Osteoblast (primary cell): ENCODE results near the gene LSP1. TPM values are rescaled to one million over a fixed set of nuclear protein-coding genes. Genes with fewer than 3 reads are reported as not detected.

Source experiments
- DNase-seq: peaks from one replicate; pipeline ENCODE4 v3.0.0; 2011; ENCODE audit warnings: low spot score, mixed read lengths; ENCODE audit not compliant: insufficient read length; ENCODE audit errors: missing footprints
- H2AFZ ChIP-seq: 2 replicates; pipeline ENCODE4 v1.6.0; 2011; ENCODE audit warnings: mild to moderate bottlenecking, low read length
- H3K27ac ChIP-seq: 2 replicates; pipeline ENCODE4 v1.5.1; 2011; ENCODE audit warnings: mild to moderate bottlenecking, low read depth, low read length, moderate library complexity
- H3K27me3 ChIP-seq: 2 replicates; pipeline ENCODE4 v1.6.0; 2012; ENCODE audit warnings: mild to moderate bottlenecking, control low read depth, inconsistent platforms, low read length, moderate library complexity; ENCODE audit not compliant: insufficient read depth
- H3K36me3 ChIP-seq: 2 replicates; pipeline ENCODE4 v1.5.1; 2011; ENCODE audit warnings: mild to moderate bottlenecking, low read length, control low read depth, moderate library complexity; ENCODE audit not compliant: insufficient read depth
- H3K4me1 ChIP-seq: 2 replicates; pipeline ENCODE4 v1.5.1; 2011; ENCODE audit warnings: mild to moderate bottlenecking, low read length, control low read depth, moderate library complexity; ENCODE audit not compliant: insufficient read depth
- H3K4me2 ChIP-seq: 2 replicates; pipeline ENCODE4 v1.6.0; 2011; ENCODE audit warnings: mild to moderate bottlenecking, low read length; ENCODE audit not compliant: insufficient read depth
- H3K4me3 ChIP-seq: fragments of 200-600 bp; sonication (generic); 3 replicates; pipeline ENCODE4 v1.5.1; 2012; ENCODE audit warnings: mild to moderate bottlenecking, low read length, inconsistent platforms; ENCODE audit not compliant: insufficient read depth
- H3K79me2 ChIP-seq: 2 replicates; pipeline ENCODE4 v1.6.0; 2012; ENCODE audit warnings: mild to moderate bottlenecking, low read length, control low read depth, inconsistent platforms; ENCODE audit not compliant: insufficient read depth
- H3K9me3 ChIP-seq: 2 replicates; pipeline ENCODE4 v1.5.1; 2011; ENCODE audit warnings: low read depth, low read length, control low read depth
- H4K20me1 ChIP-seq: 2 replicates; pipeline ENCODE4 v1.6.0; 2012; ENCODE audit warnings: mild to moderate bottlenecking, low read length, control low read depth; ENCODE audit not compliant: insufficient read depth
- total RNA-seq: library from RNA; depleted of rRNA; stranded (reverse); fragments of >200 nt; gene quantifications from 2 replicates; pipeline ENCODE4 v1.2.3, GENCODE V29; 2012
- TF ChIP-seq, protein P1 (sequence below): IDR thresholded peaks from 2 replicates; pipeline ENCODE4 v1.5.1; 2011; ENCODE audit warnings: mild to moderate bottlenecking, low read depth, low read length, moderate library complexity; ENCODE audit errors: extremely low read depth

LSP1 gene
- total RNA-seq, 1 donor, result 54.6 TPM

DNA sequence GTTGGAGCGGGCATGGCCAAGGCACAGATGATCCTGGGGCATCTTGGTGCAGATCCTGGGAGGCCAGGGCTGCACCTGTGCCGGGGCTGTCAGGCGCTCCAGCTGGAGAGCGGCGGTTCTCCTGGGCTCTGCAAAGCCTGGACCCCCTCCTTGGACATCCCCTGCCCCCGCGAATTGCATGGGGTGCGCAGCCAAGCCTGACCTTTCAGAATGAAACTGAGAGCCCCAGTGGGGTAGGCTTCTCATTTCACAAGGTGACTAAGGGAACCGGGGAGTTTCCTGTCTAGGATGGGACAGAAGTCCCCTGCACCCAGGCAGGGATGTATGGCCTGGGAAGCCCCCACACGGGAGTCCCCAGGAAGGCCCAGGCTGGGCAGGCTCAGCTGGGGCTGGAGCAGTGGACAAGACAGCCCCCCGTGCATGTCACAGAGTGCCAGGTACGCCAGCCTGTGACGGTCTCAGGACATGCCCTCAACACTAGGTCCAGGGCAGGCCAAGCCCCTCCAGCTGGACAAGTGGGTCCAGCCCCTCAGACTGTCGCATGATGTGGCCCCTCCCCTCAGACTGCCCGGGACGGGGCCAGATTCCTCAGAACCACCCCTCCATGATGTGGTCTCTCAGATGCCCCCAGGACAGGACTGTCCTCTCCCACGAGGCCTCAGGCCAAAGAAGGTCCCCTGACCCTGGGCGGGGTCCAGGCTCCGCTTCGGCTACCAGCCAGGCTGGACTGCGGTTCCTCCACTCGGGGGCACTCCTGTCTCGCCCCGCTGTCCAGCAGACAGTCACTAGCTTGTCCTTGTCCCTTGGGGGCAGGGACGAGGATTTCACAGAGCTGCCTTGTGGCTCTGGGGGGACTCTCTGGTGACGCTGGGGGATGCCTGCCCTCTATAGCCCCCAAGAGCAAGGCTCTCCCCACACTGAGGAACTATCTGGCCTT lies 2.3 kb downstream of the LSP1 start:
- Histone ChIP-seq H3K4me3 (no peak overlapping the region), H3K9me3 (no peaks in the 10 kb centered on the region), H3K4me2 (no peak overlapping the region), H3K4me1 (no peaks in the 10 kb centered on the region), H4K20me1 (no peaks in the 10 kb centered on the region), H2AFZ (no peak overlapping the region), H3K79me2 (no peaks in the 10 kb centered on the region), H3K27me3 (no peaks in the 10 kb centered on the region), H3K27ac (no peak overlapping the region), H3K36me3 (no peaks in the 10 kb centered on the region)
- TF ChIP-seq, protein P1, sequence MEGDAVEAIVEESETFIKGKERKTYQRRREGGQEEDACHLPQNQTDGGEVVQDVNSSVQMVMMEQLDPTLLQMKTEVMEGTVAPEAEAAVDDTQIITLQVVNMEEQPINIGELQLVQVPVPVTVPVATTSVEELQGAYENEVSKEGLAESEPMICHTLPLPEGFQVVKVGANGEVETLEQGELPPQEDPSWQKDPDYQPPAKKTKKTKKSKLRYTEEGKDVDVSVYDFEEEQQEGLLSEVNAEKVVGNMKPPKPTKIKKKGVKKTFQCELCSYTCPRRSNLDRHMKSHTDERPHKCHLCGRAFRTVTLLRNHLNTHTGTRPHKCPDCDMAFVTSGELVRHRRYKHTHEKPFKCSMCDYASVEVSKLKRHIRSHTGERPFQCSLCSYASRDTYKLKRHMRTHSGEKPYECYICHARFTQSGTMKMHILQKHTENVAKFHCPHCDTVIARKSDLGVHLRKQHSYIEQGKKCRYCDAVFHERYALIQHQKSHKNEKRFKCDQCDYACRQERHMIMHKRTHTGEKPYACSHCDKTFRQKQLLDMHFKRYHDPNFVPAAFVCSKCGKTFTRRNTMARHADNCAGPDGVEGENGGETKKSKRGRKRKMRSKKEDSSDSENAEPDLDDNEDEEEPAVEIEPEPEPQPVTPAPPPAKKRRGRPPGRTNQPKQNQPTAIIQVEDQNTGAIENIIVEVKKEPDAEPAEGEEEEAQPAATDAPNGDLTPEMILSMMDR, result no peak
- no peak for DNase-seq

DNA sequence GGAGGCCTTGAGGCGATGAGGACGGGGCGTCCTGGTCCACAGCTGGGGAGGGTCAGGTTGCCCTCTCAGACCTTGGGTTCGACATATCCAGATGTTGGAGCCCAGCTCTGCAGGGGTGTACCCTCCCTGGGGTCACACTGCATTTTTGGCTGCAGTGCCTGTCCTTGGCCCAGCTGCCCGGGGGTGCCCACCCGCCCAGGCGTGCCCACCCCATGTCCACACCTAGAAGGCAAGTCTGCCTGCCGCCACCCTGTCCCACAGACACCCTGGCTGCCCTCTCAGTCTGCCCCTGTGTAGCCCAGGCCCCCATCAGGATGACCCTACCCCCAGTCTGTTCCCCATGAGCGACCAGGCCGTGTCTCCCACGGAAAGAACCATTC lies 3.0 kb downstream of the LSP1 start:
- H3K27me3 ChIP-seq, result no peaks in the 10 kb centered on the region
- H3K27ac ChIP-seq, result no peak overlapping the region
- H3K4me1 ChIP-seq, result no peaks in the 10 kb centered on the region
- H3K4me2 ChIP-seq, result no peak overlapping the region
- no peaks in the 10 kb centered on the region for H3K79me2 ChIP-seq
- TF ChIP-seq, protein P1, result no peak
- no peaks in the 10 kb centered on the region for H4K20me1 ChIP-seq
- H3K9me3 ChIP-seq, result no peaks in the 10 kb centered on the region
- H3K36me3 ChIP-seq, result no peaks in the 10 kb centered on the region
- H3K4me3 ChIP-seq, result no peak overlapping the region
- no peak for DNase-seq
- no peak overlapping the region for H2AFZ ChIP-seq

DNA sequence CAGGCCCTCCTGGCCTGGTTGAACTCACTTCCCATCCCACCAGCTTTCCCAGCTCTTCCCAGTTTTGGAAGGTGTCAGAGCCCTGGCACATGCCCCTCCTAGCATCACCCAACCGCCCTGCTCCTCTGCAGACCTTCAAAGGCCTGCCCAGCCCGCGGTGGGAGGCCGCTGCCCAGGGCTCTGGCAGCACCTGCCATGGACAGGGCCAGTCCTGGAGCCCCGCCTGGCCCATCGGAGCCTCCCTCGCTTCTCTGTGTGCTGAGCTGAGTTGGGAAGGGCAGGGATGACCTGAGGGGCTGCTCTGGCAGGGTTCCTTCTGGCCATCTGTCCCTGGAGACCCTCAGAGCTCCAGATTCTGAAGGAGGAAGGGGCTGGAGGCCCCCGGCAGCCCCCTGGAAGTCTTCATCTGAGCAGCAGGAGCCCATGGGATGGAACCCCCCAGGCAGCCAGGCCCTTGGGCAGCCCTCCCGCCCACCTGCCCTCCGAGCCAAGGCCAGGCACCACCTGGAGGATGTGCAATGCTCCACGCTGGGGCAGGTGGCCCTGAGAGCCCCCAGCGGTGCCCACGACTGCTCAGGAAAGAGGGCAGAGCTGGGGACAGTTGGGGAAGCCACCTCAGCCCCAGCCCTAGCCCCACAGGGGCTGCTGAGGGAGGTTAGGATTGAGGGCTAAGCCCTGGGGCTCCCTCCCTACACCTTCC lies 3.6 kb downstream of the LSP1 start:
- H3K9me3 ChIP-seq, result no peaks in the 10 kb centered on the region
- H3K27ac ChIP-seq, result no peak overlapping the region
- no peaks in the 10 kb centered on the region for H4K20me1 ChIP-seq
- no peak overlapping the region for H3K4me2 ChIP-seq
- no peaks in the 10 kb centered on the region for H3K36me3 ChIP-seq
- no peaks in the 10 kb centered on the region for H3K27me3 ChIP-seq
- no peaks in the 10 kb centered on the region for H3K4me1 ChIP-seq
- no peaks in the 10 kb centered on the region for H3K79me2 ChIP-seq
- no peak overlapping the region for H2AFZ ChIP-seq
- TF ChIP-seq, protein P1, result no peak
- no peak for DNase-seq
- no peak overlapping the region for H3K4me3 ChIP-seq

DNA sequence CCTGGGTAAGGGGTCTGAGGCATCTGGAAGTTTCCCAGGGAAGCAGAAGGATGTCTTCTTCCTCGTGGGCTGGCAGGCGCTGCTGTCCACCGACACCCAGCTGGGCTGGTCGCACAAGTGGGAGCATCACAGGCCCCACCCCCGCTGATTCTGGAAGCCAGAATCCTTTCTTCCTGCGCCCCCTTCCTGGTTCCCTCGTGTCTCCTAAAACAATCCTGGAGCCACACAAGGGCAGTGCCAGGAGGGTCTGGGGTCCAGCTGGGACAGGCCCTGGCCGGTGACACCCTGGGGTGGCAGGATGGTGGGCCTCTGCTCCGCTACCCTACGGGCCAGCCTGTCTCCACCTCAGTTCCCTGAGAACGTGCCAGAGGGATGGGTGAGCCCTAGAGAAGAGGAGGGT lies 4.2 kb downstream of the LSP1 start:
- Histone ChIP-seq H3K79me2 (no peaks in the 10 kb centered on the region), H3K27me3 (no peaks in the 10 kb centered on the region), H3K9me3 (no peaks in the 10 kb centered on the region), H2AFZ (no peak overlapping the region), H3K36me3 (no peaks in the 10 kb centered on the region), H4K20me1 (no peaks in the 10 kb centered on the region), H3K4me2 (no peak overlapping the region), H3K27ac (no peak overlapping the region), H3K4me1 (no peaks in the 10 kb centered on the region), H3K4me3 (no peak overlapping the region)
- TF ChIP-seq, protein P1, result no peak
- no peak for DNase-seq
